Stromal cell of bone marrow (primary cell): ENCODE data around the gene CPSF4.
A peak's percentile ranks its signal among the peaks of the same experiment; 100 is the strongest.

Source experiments
- DNase-seq: peaks from one replicate; pipeline ENCODE4 v3.0.0-alpha.2; 2012; ENCODE audit warnings: low read depth

Gene CPSF4

DNA sequence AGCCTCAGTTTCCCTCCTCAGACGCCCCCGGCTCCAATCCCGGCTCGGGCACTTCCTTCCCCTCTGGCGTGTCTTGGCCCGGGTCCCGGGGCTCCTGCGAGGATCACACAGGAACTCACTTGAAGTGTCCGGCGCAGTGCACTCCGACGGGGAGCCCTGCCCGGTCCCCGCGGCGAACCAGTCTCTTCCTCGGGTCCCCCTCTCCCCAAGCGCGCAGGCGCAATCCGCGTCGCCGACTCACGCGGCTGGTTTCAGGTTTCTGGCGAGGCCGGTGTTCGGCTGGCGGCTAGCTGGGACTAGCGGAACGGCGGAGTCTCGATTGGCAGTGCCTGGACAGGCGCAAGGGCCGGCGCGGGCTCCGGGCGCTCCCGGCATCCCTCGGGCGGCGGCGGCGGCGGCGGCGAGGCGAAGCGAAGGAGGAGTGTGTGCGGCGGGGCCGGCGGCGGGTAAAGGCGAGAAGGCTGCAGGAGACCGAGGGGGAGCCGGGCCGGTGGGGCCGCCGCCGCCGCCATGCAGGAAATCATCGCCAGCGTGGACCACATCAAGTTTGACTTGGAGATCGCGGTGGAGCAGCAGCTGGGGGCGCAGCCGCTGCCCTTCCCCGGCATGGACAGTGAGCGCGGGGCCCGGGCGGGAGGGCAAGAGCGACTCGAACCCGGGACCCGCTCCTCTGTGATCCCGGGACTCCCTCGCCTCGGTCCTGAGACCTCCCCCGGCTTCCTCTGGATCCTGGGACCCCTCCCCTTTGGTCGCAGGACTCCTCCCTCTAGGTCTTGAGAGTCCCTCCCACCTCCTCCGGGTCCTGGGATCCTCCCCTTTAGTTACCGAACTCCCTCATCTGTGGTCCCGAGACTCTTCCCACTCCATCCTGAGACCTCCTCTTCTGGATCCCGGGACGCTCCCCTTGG lies at the start of gene CPSF4, which contains the start of gene PTCD1:
Gene CPSF4, plus strand, starts transcription at position 371 of the 908 bp plus-strand sequence. Its CDS starts 140 bp downstream, at position 511.
Gene PTCD1, minus strand, starts transcription at position 226 of the 908 bp plus-strand sequence. CDS start 3,556 bp downstream, outside the sequence.
- DNase-seq, result peak; percentile 93

DNA sequence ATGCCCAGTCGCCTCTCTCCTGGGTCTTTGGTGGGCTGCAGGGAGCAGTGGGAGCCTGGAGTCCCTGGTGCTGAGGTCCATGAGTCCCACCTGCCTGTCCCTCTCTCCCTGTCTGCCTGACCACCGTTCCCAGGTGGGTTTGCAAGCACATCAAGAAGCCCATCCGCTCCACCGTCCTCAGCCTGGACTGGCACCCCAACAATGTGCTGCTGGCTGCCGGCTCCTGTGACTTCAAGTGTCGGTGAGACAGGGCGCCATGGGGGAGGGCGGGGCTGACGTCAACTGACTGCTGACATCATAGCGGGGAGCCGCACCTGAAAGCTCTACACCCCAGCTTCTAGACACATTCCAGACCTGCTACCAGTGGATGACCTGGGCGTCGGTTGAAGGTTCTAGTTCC lies 49.0 kb upstream of the CPSF4 start:
- no peak for DNase-seq

DNA sequence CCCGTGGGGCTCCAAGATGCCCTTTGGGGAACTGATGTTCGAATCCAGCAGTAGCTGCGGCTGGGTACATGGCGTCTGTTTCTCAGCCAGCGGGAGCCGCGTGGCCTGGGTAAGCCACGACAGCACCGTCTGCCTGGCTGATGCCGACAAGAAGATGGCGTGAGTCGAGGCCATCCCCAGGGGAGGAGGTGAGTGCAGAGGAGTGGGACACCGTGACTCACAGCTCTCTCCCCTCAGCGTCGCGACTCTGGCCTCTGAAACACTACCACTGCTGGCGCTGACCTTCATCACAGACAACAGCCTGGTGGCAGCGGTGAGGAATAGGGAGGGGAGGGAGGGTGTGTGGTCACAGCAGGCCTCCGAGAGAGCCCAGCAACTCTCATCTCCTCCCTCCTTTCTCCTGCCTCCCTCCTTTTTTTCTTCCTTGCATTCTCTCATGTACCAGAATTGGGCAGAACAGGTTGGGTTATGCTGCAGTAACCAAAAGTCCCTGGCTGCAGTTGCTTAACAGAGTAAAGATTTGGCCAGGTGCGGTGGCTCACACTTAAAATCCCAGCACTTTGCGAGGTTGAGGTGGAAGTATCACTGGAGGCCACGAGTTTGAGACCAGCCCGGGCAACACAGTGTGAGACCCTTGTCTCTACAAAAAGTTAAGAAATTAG lies 47.7 kb upstream of the CPSF4 start:
- DNase-seq, result no peak

DNA sequence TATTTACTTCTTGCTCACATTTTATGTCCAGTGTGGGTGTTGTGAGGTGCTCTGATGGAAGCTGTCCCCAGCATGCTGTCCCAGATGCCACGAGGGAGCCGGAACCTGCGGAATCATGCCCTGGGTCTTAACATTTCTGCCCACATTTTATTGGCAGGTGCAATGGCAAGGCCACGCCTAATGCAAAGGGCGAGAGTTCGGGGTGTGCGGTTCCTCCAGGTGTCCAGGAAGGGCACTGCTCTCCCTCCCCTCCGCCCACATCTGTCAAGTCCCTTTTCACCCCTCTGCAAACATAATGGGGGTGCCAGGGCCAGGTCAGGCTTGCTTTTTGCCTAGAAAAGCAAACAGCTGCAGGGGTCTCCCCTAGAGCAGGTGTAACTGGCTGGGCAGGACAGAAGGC lies 46.7 kb upstream of the CPSF4 start:
- no peak for DNase-seq

DNA sequence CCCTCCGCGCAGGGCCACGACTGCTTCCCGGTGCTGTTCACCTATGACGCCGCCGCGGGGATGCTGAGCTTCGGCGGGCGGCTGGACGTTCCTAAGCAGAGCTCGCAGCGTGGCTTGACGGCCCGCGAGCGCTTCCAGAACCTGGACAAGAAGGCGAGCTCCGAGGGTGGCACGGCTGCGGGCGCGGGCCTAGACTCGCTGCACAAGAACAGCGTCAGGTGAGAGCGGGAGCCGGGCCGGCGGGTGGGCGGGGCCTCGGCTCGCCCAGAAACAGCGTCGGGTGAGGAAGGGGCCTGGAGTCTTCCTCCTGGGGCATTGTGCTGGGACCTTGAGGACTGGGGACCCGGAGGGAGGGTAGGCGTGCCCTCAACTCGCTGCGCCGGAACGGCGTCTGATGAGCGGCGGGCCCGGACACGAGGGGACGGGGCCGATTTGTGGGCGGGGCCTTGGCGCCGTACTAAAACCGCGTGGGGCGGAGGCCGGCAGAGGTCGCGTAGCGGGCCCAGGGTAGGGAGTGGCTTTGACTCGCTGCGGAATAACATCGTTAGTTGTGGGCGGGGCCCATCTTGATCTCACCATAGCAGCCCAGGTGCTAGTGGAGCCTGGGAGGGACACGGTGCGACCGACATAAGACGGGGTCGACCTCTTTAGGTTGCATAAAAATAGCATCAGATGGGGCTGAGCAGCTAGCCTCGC lies 45.9 kb upstream of the CPSF4 start:
- DNase-seq, result no peak

DNA sequence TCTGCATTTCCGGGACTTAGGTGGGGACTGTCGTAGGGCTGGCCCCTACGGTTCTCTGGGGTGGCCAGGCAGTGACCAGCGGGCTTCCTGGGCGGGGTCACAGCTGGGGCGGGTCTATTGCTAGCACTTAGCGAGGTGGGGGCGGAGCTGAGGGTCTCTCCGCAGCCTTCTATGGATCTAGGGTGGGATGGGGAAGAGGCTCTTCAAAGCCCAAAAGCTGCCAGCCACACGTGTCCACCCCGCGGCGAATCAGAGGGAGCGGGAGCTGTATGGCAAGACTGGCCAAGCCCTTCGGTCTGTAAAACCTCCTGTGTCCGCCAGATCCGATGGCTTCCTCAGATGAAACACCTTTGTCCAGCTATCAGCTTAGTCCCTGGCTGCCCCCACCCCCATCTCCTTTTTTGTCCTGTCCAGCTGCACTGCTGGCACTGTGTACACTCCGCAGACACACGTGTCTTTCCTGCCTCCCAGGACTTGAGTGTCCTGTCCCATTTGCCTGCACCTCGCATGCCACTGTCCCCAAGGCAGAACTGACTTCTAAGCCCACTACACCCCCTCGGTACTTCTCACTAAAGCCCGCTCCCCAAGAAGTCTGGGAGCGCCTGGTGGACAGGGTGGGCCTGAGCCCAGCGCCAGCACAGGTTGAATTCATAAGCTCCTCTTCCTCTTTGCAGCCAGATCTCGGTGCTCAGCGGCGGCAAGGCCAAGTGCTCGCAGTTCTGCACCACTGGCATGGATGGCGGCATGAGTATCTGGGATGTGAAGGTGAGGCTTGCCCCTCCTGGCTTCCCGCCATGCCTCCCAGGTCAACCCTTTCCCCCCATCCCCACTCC lies 45.2 kb upstream of the CPSF4 start:
- DNase-seq, result no peak

DNA sequence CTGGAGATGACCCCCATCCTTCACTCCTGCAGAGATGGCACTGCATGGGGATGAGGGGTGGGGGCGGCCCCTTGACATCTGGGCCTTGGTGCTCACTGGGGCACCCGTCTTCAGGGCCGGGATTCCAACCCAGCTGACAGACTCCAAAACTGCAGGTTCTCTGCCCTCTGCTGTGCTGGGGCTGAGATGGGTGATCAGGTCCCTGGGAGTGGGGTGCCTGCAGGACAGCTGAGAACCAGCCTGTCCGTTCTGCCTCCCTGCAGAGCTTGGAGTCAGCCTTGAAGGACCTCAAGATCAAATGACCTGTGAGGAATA lies 44.6 kb upstream of the CPSF4 start:
- DNase-seq, result no peak

DNA sequence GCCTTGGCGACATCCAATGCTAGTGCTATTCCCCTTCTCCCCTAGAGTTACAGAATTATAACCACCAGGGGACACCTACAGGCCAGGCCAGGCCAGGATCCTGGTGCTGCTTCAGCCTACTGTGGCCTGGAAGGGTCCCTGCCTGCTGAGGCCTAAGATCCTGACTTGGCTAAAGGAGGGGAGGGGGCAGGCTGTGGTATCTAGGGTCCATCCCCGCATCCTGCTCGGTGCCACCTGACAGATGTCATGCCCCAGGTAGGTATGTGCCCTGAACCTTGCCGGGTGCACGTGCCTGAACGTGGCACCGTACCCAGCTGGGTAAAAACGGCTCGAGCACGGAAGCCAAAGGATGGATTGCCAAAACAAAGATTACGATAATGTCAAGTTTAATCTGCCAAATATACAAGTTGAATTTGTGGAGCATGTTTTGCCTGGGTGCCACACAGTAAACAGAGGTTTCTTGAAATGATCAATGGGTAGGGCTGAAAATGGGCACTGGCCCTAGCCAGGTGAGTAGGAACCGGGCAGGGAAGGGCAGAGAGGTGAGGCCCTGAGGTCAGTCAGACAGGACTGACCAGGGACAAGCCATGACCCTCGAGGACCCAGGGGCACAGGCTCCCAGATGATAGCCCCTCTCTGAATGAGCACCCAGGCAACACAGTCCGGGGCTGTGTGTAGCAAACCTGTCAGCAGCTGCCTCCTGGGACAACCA lies 43.0 kb upstream of the CPSF4 start:
- no peak for DNase-seq

DNA sequence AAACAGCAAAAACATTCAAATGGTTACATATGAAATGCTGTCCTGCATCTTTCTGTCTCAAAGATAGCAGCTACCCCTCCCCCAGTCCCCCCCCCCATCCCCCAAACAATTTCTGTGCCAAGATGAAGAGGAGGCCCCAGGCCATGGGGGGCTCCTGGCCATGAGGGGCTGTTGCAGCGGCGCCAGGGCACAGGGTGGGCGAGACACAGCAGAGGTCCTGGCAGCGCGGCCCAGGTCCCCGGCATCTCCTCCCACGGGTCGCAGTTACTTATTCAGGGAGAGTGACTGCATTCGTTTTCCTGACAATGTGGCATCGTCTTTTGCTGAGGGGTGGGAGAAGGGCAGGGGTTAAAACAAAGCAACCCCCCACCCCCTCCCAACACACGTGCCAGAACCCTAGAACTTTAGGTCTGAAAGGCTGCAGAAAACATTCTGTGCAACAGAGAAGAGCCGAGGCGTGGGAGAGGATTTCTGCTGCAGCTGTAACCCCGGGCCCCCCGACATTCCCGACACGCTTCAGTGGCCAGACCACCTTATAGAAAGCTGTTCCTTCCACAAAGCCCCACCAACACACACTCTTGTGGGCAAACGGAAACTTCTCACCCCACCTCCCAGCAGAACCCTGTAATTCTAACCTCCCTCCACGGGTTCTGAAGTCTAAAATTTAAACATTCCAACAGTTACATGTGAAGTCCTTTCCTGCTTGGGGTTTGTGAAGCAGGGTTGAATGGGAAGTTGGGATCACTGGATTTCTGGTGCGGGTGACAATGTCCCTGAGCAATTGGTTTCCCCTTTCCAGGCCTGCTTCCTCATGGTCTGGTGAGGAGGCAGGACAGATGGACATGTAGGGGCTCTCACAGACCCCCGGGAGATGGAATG lies 42.1 kb upstream of the CPSF4 start:
- no peak for DNase-seq

DNA sequence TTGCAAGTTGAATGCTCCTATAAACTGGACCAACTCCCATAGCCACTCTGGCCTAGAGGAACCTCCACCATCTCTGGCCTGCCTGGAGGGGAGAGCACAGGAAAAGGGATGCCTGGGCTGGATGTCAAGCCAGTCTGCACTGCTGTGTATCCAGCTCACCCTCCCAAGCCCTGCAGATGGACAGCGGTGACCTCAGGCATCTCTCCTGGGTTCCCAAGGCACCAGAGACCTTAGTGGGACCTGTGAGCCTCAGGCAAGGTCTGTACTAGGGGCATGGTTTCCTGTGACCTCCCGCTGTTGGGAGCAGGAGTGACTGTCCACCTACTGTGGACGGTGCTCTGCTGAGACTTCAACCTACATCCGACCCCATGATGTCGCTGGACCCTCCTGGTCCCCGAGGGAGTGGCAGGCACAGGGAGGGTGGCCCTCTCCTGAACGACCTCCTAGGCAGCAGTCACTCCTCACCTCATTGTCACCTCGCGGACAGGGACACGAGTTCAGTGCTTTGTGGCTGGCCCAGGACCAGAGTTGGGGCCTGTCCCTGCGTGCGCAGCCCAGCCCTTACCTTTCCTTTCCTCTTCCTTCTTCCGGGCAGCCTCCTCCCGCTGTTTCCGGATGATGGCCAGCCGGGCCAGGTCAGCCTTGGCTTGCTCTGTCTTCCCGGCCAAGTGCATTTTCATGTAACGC lies 41.3 kb upstream of the CPSF4 start:
- no peak for DNase-seq

DNA sequence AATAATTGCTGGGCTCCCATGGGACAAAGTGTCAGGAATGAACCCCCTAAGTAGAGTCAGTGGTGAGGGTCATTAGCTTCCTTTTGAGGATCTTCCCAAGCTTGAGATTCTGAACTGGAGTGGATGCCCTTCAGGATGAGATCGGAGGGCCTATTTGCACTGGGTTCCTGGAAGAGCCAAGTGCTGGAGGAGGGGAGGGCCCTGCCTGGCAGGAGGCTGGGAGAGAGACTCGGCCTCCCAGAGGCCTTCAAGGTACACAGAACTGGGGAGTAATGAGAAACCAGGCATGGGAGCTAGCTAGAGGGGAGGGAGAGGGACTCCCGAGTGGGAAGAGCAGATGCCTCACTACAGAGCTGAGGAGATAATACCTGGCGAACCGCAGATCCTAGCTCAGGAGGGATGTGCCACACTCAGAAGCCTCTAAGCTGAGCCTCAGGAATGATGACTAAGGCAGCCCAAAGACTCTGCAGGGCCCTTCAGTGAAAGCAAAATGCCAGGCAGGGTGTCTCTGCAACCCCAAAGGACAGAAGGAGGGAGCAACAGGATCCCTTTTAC lies 39.8 kb upstream of the CPSF4 start:
- DNase-seq, result no peak

DNA sequence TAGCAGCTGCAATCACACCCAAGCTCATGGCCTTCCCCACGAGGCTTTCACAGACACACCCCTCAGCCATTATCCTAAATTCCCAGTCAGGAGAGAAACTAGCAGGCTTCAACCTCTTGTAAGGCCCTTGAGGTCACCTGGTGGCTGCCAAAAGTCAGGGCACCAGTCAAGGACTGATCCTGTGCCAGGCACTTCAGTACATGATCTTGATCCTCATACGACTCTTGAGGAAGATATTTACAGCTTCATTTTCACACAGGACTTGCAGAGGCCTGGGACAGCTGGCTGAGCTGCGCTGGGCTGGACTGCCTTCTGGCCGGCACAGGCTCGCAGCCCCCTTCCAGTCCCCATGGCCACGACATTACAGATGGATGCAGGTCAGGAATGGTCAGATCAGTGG lies 39.1 kb upstream of the CPSF4 start:
- DNase-seq, result no peak

DNA sequence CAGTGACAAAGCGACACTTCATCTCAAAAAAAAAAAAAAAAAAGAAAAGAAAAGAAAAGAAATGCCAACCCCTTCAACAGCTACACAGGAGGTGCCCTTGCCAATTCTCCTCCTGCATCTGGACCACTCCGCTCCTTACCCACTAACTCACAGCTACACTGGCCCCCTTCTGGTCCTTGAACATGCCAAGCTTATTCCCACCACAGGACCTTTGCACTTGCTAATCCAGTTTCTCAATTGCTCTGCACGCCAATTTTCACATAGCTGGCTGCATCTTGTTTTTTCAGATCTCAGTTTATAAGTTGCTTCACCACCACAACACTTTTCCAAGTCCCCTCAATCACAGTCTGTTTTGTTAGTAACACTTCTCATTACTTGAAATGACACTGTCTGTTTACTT lies 35.9 kb upstream of the CPSF4 start:
- no peak for DNase-seq

DNA sequence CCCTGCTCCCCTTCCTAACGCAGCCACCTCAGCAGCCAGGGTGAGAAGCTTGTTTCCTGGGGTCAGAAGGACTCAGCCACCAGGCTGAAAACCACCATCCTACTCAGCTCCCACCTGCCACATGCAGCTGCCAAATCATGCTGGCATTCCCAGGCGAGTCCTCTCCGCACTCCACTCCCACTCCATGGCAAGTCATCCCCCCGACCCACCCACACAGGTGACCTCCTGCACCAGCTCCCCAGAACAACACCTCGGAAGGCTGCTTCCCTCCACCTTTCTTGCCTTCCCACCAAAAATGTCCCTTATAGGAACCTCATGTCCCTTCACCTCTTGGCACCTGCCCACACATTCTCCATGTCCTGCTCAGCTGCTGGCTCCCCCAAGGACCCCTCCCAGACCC lies 35.0 kb upstream of the CPSF4 start:
- DNase-seq, result no peak

DNA sequence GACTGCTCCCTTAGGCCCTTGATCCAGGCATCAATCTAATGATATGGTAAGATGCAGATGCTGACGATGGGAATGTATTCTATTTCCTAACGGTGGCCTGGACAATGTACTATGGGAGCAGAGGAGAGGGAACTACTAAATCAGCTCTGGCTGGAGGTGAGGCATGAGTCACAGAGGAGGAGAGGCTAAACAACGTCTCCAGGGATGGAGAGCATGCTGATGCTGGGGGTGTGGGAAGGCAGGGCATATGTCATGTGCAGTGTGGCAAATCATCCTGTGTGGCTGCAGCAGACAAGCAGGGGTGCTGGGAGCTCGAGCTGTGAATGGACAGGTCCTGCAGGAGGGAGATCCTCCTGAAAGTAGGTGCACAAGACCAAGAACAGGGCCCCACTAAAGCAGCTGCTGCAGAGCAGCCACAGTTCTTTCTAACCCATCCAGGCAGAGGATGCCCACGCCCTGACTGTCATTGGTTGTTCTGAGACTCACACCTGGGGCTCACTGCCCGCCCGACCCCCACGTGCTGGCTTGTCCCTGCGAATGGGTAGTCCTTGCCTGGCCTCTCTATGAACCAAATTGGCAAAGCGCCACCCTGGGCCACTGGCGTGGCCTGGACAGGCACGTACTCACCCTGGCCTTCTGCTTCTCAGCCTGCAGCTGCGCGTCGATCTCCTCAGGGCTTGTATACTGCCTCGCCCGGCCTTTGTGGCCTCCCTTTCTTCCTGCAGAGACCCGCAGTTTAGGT lies 34.3 kb upstream of the CPSF4 start:
- no peak for DNase-seq

DNA sequence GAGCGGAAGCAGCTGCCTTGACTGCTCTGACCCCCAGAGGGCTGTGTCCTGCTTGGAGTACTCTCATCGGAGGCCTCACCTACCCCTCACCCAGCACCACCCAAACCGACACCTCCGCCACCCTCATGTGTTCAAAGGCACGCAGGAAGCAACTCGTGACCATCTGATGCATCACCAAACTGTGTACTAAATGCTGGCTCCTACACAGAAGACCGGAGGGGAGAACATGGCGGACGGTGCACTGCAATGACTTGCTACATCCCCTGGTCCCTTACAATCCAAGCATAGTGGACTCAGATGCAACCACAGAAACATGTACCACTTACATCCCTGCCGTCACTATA lies 33.8 kb upstream of the CPSF4 start:
- no peak for DNase-seq

DNA sequence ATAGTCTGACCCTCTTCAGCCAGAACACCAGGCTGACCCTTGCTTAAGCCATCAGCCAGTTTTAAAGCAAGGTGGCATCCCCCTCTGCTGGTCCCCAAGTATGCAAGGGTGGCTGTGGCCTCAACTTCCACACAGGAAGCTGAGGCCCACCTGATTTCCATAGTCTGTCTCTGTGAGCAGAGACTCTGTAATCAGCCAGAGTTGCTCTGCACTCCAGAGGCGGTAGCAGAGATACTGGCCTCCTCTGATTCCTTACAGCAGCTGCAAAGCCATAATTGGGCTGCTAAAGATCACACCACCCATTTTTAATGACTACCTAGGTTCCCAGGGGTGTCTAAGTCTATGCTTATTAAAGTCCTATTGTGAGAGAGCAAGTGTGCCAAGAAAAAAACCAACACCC lies 32.2 kb upstream of the CPSF4 start:
- no peak for DNase-seq

DNA sequence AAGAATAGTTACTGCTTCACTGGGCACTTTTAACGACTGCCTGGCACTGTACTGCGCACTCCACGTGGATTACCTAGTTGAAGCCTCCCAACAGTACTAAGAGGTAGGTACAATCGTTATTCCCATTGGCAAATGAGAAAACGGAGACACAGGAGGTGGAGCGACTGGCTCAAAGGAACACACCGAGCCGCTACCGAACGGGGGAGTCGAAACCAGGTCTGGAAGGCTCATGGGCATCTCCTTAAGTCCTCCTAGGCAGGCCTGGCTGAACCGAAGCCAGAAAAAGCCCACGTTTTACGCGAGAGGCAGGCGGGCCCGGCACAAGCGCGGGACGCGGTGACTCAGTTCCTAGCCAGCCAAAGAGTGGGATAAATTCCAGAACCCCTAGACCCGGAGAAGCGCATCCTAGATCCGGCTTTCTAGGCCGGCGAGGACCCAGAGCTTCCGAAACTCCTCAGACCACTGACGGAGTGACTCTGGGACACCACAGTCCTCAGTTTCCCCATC lies 30.8 kb upstream of the CPSF4 start:
- peak; percentile 76 for DNase-seq
